OCI-LY7 (cell line): ENCODE results near the gene C12orf43. TPM values are rescaled to one million over a fixed set of nuclear protein-coding genes. Genes with fewer than 3 reads are reported as not detected.

ENCODE experiments used
- BruUV-seq: library from RNA; stranded (reverse); fragments of 400-500 nt; replicated peaks from 2 replicates; lab custom pipeline; 2021; lab: Mats Ljungman, UMichigan
- CTCF ChIA-PET: fragments of 300-600 bp; sonication (Branson Sonifier 250); formaldehyde crosslinking; loops from one replicate; lab custom pipeline; 2022; ENCODE audit warnings: antibody characterized with exemption; ENCODE audit not compliant: unreplicated experiment; lab: Charles Lee
- POLR2A ChIA-PET: fragments of 300-600 bp; sonication (Branson Sonifier 250); formaldehyde crosslinking; loops from one replicate; lab custom pipeline; 2022; ENCODE audit warnings: antibody characterized with exemption; lab: Charles Lee
- DNase-seq: peaks from one replicate; pipeline ENCODE4 v3.0.0-alpha.2; 2015; ENCODE audit warnings: low spot score
- H2AFZ ChIP-seq: fragments of 200-600 bp; sonication (generic), shearing (Covaris generic); 2 replicates; pipeline ENCODE4 v1.6.1; 2014; ENCODE audit warnings: mild to moderate bottlenecking, antibody characterized with exemption, low read length, moderate library complexity
- H3K27ac ChIP-seq: fragments of 200-600 bp; sonication (generic); 2 replicates; pipeline ENCODE4 v1.5.1; 2014; ENCODE audit warnings: mixed run types, low read depth, mild to moderate bottlenecking, moderate library complexity, low read length, inconsistent platforms; ENCODE audit not compliant: poor library complexity, severe bottlenecking
- H3K36me3 ChIP-seq: fragments of 200-600 bp; sonication (generic); 2 replicates; pipeline ENCODE4 v1.6.1; 2014; ENCODE audit warnings: mild to moderate bottlenecking, antibody characterized with exemption, low read length, moderate library complexity, mixed read lengths; ENCODE audit not compliant: insufficient read depth
- H3K4me1 ChIP-seq: fragments of 200-600 bp; sonication (generic); 2 replicates; pipeline ENCODE4 v1.5.1; 2014; ENCODE audit warnings: mild to moderate bottlenecking, low read length; ENCODE audit not compliant: insufficient read depth, poor library complexity, severe bottlenecking
- H3K4me2 ChIP-seq: fragments of 200-600 bp; sonication (generic); 2 replicates; pipeline ENCODE4 v1.6.1; 2014; ENCODE audit warnings: mild to moderate bottlenecking, low read length
- H3K4me3 ChIP-seq: fragments of 200-600 bp; sonication (generic); 2 replicates; pipeline ENCODE4 v1.5.1; 2014; ENCODE audit warnings: mild to moderate bottlenecking, low read depth, low read length; ENCODE audit not compliant: poor library complexity, severe bottlenecking
- H3K79me2 ChIP-seq: fragments of 200-600 bp; sonication (generic); 2 replicates; pipeline ENCODE4 v1.6.1; 2016; ENCODE audit warnings: low read depth, mild to moderate bottlenecking, low read length, moderate library complexity, mixed read lengths; ENCODE audit not compliant: insufficient read depth
- H3K9me2 ChIP-seq: fragments of 200-600 bp; sonication (generic); 2 replicates; pipeline ENCODE4 v1.6.1; 2016; ENCODE audit warnings: mild to moderate bottlenecking, low read length, mixed read lengths; ENCODE audit not compliant: insufficient read depth
- H3K9me3 ChIP-seq: fragments of 200-600 bp; sonication (generic); 2 replicates; pipeline ENCODE4 v1.6.1; 2014; ENCODE audit warnings: mild to moderate bottlenecking, mixed run types, low read length, mixed read lengths
- H4K20me1 ChIP-seq: fragments of 200-600 bp; sonication (generic); 2 replicates; pipeline ENCODE4 v1.6.1; 2014; ENCODE audit warnings: mild to moderate bottlenecking, antibody characterized with exemption, low read length, moderate library complexity, mixed read lengths; ENCODE audit not compliant: insufficient read depth
- EZH2phosphoT487 ChIP-seq: fragments of 200-600 bp; sonication (generic); IDR thresholded peaks from 2 replicates; pipeline ENCODE4 v1.6.1; 2018; ENCODE audit warnings: low read depth, borderline replicate concordance, mild to moderate bottlenecking, mixed run types, antibody characterized with exemption, low read length, moderate library complexity, mixed read lengths
- intact Hi-C: fragments of 100-400 bp; cut with micrococcal nuclease; formaldehyde crosslinking; loops from one replicate; pipeline ENCODE4 v1.10.0; 2022; ENCODE audit not compliant: unreplicated experiment
- total RNA-seq, 2 experiments: library from RNA; depleted of rRNA in 1 of 2; stranded (reverse); fragments of >200 nt in 1 of 2; shearing (Covaris generic) in 1 of 2; gene quantifications; 2 replicates each; pipeline ENCODE4 v1.2.3, GENCODE V29; 2014 to 2022
- TF ChIP-seq, protein P1 (sequence below): fragments of 200-600 bp; sonication (generic); conservative IDR thresholded peaks from 2 replicates; pipeline ENCODE4 v1.5.1; 2014; ENCODE audit warnings: mild to moderate bottlenecking, antibody characterized with exemption, low read length, moderate library complexity, mixed read lengths

Gene C12orf43
- total RNA-seq, 2 experiments from 2014 or later, result 21.4 to 24.7 TPM

DNA sequence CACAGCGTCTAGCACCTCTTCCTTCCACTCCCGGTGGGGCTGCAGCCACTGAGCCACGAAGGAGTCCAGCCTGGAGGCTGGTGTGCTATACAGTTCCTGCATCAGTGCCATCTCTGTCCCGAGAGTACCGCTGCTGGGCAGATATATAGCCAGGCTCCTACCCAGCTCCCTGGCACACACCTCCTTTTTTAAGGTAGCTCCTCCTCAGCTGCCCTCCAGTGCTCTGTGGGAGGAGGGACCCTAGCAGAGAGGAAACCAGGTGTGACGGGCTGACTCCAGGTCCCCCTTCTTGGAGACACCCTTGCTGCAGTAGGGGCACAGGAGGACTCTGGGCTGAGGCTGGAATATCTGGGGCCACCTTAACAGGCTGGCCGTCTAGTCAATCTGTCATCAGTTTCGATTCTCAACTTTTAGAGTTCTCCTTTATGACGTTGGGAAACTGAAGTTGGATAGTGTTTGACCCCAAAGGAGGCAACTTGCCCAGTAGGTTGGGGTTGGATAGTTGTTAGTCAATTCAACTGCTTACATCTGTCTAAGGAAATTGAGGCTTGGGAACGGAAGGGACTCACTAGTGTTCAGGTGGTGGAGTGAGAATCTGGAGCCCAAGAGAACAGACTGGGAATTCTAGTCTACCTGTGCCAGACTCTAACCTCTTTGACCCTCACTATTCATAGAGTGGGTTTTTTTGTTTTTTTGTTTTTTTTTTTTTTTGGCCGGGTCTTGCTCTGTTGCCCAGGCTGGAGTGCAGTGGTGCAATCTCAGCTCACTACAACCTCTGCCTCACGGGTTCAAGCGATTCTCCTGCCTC, 22.8 kb upstream of the C12orf43 start, which contains the start of gene OASL:
TSS of gene OASL (minus strand) at position 386 of the 808 bp plus-strand sequence. CDS start at position 111, 275 bp downstream.
- intact Hi-C loops, result no loop called here
- H4K20me1 ChIP-seq, result no peaks in the 10 kb centered on the region
- H2AFZ ChIP-seq, result peak within 1 kb of the TSS; percentile 52; the same call in 1 of the 2 replicates
- no peak within 1 kb of the TSS for H3K27ac ChIP-seq
- ChIA-PET CTCF (interaction anchor here (0.6 kb wide), 1 partner anchor 50 kb away, joined by 3 read pairs; no protein-coding TSS in a partner anchor), POLR2A (no interaction called here)
- DNase-seq, result no peak
- no peaks in the 10 kb centered on the region for H3K9me2 ChIP-seq
- H3K36me3 ChIP-seq, result no peaks in the 10 kb centered on the region
- H3K4me1 ChIP-seq, result peaks cover 11% of the 10 kb centered on the region
- no peak for TF ChIP-seq EZH2phosphoT487
- TF ChIP-seq, protein P1, sequence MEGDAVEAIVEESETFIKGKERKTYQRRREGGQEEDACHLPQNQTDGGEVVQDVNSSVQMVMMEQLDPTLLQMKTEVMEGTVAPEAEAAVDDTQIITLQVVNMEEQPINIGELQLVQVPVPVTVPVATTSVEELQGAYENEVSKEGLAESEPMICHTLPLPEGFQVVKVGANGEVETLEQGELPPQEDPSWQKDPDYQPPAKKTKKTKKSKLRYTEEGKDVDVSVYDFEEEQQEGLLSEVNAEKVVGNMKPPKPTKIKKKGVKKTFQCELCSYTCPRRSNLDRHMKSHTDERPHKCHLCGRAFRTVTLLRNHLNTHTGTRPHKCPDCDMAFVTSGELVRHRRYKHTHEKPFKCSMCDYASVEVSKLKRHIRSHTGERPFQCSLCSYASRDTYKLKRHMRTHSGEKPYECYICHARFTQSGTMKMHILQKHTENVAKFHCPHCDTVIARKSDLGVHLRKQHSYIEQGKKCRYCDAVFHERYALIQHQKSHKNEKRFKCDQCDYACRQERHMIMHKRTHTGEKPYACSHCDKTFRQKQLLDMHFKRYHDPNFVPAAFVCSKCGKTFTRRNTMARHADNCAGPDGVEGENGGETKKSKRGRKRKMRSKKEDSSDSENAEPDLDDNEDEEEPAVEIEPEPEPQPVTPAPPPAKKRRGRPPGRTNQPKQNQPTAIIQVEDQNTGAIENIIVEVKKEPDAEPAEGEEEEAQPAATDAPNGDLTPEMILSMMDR, result no peak
- peak within 1 kb of the TSS; percentile 50 for H3K4me2 ChIP-seq
- H3K79me2 ChIP-seq, result no peaks in the 10 kb centered on the region
- peak within 1 kb of the TSS; percentile 45 for H3K4me3 ChIP-seq
- BruUV-seq, result no TSS peak
- no peaks in the 10 kb centered on the region for H3K9me3 ChIP-seq

DNA sequence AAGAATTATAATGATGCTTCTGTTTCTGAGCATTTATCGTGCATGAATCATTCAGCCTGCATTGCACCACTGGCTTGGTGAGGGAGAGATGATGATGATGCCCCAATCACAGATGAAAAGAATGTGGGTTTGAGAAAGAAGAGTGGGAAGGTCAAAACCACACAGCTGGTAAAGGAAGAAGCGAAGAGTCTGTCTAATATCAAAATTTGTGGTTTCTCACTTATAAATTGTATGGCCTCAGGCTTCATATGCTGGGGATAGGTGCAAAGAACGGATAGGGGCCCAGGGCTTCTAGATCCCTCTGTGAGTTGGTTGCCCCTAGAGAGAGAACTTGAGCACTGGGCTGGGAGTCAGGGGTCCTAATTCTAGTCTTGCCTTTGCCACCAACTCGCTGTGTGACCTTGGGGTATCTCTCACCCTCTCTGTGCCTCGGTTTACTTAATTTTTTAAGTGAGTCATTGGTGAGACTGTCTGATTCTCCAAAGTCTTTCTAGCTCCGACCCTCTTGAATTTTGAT, 20.6 kb upstream of the C12orf43 start:
- no peaks in the 10 kb centered on the region for H3K9me2 ChIP-seq
- BruUV-seq, result no TSS peak
- no peaks in the 10 kb centered on the region for H4K20me1 ChIP-seq
- H3K79me2 ChIP-seq, result no peaks in the 10 kb centered on the region
- no peak for DNase-seq
- H3K9me3 ChIP-seq, result no peaks in the 10 kb centered on the region
- ChIA-PET POLR2A (no interaction called here), CTCF (no interaction called here)
- peaks cover 11% of the 10 kb centered on the region for H3K4me1 ChIP-seq
- intact Hi-C loops, result no loop called here
- no peak overlapping the region for H3K4me2 ChIP-seq
- TF ChIP-seq, protein P1, result no peak
- TF ChIP-seq EZH2phosphoT487, result no peak
- H3K27ac ChIP-seq, result no peak overlapping the region
- H2AFZ ChIP-seq, result no peak overlapping the region
- H3K4me3 ChIP-seq, result no peak overlapping the region
- H3K36me3 ChIP-seq, result no peaks in the 10 kb centered on the region
